ENCODE data around the gene DHX58.

DHX58 gene

DNA sequence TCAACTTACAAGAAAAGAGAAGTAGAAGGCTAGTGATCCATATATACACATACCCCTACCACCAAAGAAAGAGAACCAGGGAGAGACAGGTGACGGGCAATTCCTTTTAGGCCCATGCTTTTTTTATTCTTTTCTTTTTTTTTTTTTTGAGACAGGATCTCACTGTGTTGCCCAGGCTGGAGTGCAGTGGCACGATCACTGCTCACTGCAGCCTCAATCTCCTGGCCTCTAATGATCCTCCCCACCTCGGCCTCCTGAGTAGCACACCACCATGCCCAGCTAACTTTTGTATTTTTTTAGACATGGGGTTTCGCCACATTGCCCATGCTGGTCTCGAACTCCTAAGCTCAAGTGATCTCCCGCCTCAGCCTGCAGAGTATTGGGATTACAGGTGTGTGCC lies 14.9 kb upstream of the DHX58 start:
- DNase-seq (ENCODE audit: low read depth) = no peak
- TF ChIP-seq, protein P1, sequence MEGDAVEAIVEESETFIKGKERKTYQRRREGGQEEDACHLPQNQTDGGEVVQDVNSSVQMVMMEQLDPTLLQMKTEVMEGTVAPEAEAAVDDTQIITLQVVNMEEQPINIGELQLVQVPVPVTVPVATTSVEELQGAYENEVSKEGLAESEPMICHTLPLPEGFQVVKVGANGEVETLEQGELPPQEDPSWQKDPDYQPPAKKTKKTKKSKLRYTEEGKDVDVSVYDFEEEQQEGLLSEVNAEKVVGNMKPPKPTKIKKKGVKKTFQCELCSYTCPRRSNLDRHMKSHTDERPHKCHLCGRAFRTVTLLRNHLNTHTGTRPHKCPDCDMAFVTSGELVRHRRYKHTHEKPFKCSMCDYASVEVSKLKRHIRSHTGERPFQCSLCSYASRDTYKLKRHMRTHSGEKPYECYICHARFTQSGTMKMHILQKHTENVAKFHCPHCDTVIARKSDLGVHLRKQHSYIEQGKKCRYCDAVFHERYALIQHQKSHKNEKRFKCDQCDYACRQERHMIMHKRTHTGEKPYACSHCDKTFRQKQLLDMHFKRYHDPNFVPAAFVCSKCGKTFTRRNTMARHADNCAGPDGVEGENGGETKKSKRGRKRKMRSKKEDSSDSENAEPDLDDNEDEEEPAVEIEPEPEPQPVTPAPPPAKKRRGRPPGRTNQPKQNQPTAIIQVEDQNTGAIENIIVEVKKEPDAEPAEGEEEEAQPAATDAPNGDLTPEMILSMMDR (IDR thresholded peaks at IDR 0.05; ENCODE audit: insufficient read depth, low read depth, low read length, missing control alignments) = no peak
- no peak overlapping the region for H3K4me3 ChIP-seq (ENCODE audit: low read depth, low read length)

GRCh38 chr17:42126836-42127235 lies 14.3 kb upstream of the DHX58 start:
- DNase-seq (ENCODE audit: low read depth) = no peak
- TF ChIP-seq, protein P1 (IDR thresholded peaks at IDR 0.05; ENCODE audit: insufficient read depth, low read depth, low read length, missing control alignments) = no peak
- no peak overlapping the region for H3K4me3 ChIP-seq (ENCODE audit: low read depth, low read length)

- H3K4me3 ChIP-seq (ENCODE audit: low read depth, low read length) = no peak overlapping the region
- TF ChIP-seq, protein P1 (IDR thresholded peaks at IDR 0.05; ENCODE audit: insufficient read depth, low read depth, low read length, missing control alignments) = no peak
- DNase-seq (ENCODE audit: low read depth) = no peak
Measured at GRCh38 chr17:42125565-42125964, 13.1 kb upstream of the DHX58 start.

- TF ChIP-seq, protein P1 (IDR thresholded peaks at IDR 0.05; ENCODE audit: insufficient read depth, low read depth, low read length, missing control alignments) = no peak
- no peak overlapping the region for H3K4me3 ChIP-seq (ENCODE audit: low read depth, low read length)
Measured at GRCh38 chr17:42124256-42124655, 11.7 kb upstream of the DHX58 start.

DNA sequence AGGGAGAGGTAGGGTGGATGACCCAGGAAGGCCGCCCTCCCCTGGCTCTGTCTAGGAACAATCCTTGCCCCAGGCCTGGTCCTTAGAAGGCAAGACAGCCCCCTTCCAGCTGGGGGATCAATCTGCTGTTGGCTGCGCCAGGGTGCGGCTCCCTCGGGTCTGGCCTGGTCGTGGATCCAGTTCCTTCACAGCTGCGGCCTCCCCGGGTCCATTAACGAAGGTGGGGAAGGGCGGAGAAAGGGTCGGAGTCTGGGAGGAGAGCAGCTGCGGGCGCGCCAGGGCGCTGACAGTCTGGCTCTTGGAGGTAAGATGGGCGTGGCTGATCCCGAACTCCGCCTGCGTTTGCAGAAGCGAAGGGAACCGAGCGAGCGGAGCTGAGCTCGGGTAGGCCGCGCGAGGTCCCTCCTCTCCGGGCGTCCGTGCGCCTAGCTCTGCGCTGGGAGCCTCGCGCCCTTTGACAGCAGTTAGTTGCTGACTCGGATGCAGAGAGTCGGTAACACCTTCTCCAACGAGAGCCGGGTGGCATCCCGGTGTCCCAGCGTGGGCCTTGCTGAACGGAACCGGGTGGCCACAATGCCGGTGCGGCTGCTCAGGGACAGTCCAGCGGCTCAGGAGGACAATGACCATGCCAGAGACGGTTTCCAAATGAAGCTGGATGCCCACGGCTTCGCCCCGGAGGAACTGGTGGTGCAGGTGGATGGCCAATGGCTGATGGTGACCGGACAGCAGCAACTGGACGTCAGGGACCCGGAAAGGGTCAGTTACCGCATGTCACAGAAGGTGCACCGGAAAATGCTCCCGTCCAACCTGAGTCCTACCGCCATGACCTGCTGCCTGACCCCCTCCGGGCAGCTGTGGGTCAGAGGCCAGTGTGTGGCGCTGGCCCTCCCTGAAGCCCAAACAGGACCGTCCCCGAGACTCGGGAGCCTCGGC lies 10.1 kb upstream of the DHX58 start, which contains the start of gene HSPB9:
HSPB9 (plus strand) TSS at position 434 of the 933 bp plus-strand sequence; CDS start at position 481, 47 bp downstream.
- no peak for DNase-seq (ENCODE audit: low read depth)
- H3K4me3 ChIP-seq (ENCODE audit: low read depth, low read length) = no peak within 1 kb of the TSS
- TF ChIP-seq, protein P1 (IDR thresholded peaks at IDR 0.05; ENCODE audit: insufficient read depth, low read depth, low read length, missing control alignments) = no peak

More at GRCh38 chr17:42124256-42124655, 11.7 kb upstream of the DHX58 start:
- no peak for DNase-seq (ENCODE audit: low read depth)

GRCh38 chr17:42120770-42121769 lies 8.6 kb upstream of the DHX58 start, which contains the start of gene KAT2A:
TSS of gene KAT2A (minus strand) at chr17:42121367. CDS start at chr17:42121304, 63 bp downstream.
- DNase-seq (ENCODE audit: low read depth) = peak; percentile 86
- peak within 1 kb of the TSS; percentile 63 for H3K4me3 ChIP-seq (ENCODE audit: low read depth, low read length)
- TF ChIP-seq, protein P1 (IDR thresholded peaks at IDR 0.05; ENCODE audit: insufficient read depth, low read depth, low read length, missing control alignments) = no peak

All from GM12865 (cell line).